Smooth muscle cell (in vitro differentiated cells): ENCODE results near the gene PRDM16. TPM values are rescaled to one million over a fixed set of nuclear protein-coding genes. Genes with fewer than 3 reads are reported as not detected.

Experiments used
- DNase-seq: peaks from one replicate; lab custom pipeline; 2025; ENCODE audit not compliant: unreplicated experiment; lab: John Stamatoyannopoulos, UW
- H2AFZ ChIP-seq: fragments of 200-600 bp; sonication (generic); 2 replicates; pipeline ENCODE4 v1.6.0; 2016; ENCODE audit warnings: antibody characterized with exemption, low read depth, mild to moderate bottlenecking
- H3F3A ChIP-seq: fragments of 200-600 bp; sonication (generic); 2 replicates; pipeline ENCODE4 v1.6.0; 2017; ENCODE audit warnings: antibody characterized with exemption, low read depth
- H3K27ac ChIP-seq: fragments of 200-600 bp; sonication (generic); 2 replicates; pipeline ENCODE4 v1.5.1; 2016; ENCODE audit warnings: low read depth, mild to moderate bottlenecking
- H3K27me3 ChIP-seq: fragments of 200-600 bp; sonication (generic); 2 replicates; pipeline ENCODE4 v1.6.1; 2016; ENCODE audit warnings: low read depth, mild to moderate bottlenecking
- H3K36me3 ChIP-seq: fragments of 200-600 bp; sonication (generic); 2 replicates; pipeline ENCODE4 v1.5.1; 2016; ENCODE audit warnings: low read depth
- H3K4me1 ChIP-seq: fragments of 200-600 bp; sonication (generic); 2 replicates; pipeline ENCODE4 v1.5.1; 2016; ENCODE audit warnings: low read depth
- H3K4me2 ChIP-seq: fragments of 200-600 bp; sonication (generic); 2 replicates; pipeline ENCODE4 v1.6.0; 2016; ENCODE audit warnings: mild to moderate bottlenecking
- H3K4me3 ChIP-seq: fragments of 200-600 bp; sonication (generic); 2 replicates; pipeline ENCODE4 v1.5.1; 2016; ENCODE audit warnings: mild to moderate bottlenecking
- H3K79me2 ChIP-seq: fragments of 200-600 bp; sonication (generic); 2 replicates; pipeline ENCODE4 v1.6.0; 2016; ENCODE audit warnings: low read depth, mild to moderate bottlenecking
- H3K9ac ChIP-seq: fragments of 200-600 bp; sonication (generic); 2 replicates; pipeline ENCODE4 v1.6.0; 2016; ENCODE audit warnings: low read depth
- H3K9me3 ChIP-seq: fragments of 200-600 bp; sonication (generic); replicated peaks from 2 replicates; pipeline ENCODE4 v1.5.1; 2016; ENCODE audit warnings: low read depth
- H4K20me1 ChIP-seq: fragments of 200-600 bp; sonication (generic); 2 replicates; pipeline ENCODE4 v1.6.0; 2016; ENCODE audit warnings: low read depth
- WGBS: methylation state at CpG from one replicate; pipeline ENCODE4 v1.1.7; 2016; ENCODE audit warnings: low lambda C conversion rate; 5-methylcytosine and 5-hydroxymethylcytosine counted together
- polyA plus RNA-seq: library from polyadenylated mRNA; unstranded; fragments of >200 nt; fragmentation: Nextera tagmentation; extraction: Ambion mirVana; gene quantifications from 2 replicates; pipeline ENCODE4 v1.2.1, GENCODE V29; 2016
- total RNA-seq: library from RNA; depleted of rRNA; stranded (reverse); fragments of >200 nt; gene quantifications from 2 replicates; pipeline ENCODE4 v1.2.3, GENCODE V29; 2014
- TF ChIP-seq, protein P1 (sequence below): fragments of 200-600 bp; sonication (generic); IDR thresholded peaks from 2 replicates; pipeline ENCODE4 v1.5.1; 2017; ENCODE audit warnings: borderline replicate concordance, mild to moderate bottlenecking, antibody characterized with exemption; ENCODE audit not compliant: insufficient read depth, poor library complexity, severe bottlenecking

PRDM16 gene
- total and polyA plus RNA-seq, 2 experiments from 2014 or later: 0.72 to 1.3 TPM

GRCh38 chr1:3465091-3465934, 396.3 kb downstream of the PRDM16 start:
- Histone ChIP-seq H3K27me3 (no peaks in the 10 kb centered on the region), H3K9ac (no peak overlapping the region), H3K27ac (no peak overlapping the region), H3K9me3 (no peaks in the 10 kb centered on the region), H3K4me2 (no peak overlapping the region), H3K36me3 (no peaks in the 10 kb centered on the region), H3K4me1 (peaks cover 4% of the 10 kb centered on the region), H2AFZ (no peak overlapping the region), H3F3A (no peaks in the 10 kb centered on the region), H3K4me3 (no peak overlapping the region), H3K79me2 (no peaks in the 10 kb centered on the region), H4K20me1 (no peaks in the 10 kb centered on the region)
- DNase-seq: no peak
- 92% methylated on average over 17 of the region's 28 CpGs for WGBS
- TF ChIP-seq, protein P1, sequence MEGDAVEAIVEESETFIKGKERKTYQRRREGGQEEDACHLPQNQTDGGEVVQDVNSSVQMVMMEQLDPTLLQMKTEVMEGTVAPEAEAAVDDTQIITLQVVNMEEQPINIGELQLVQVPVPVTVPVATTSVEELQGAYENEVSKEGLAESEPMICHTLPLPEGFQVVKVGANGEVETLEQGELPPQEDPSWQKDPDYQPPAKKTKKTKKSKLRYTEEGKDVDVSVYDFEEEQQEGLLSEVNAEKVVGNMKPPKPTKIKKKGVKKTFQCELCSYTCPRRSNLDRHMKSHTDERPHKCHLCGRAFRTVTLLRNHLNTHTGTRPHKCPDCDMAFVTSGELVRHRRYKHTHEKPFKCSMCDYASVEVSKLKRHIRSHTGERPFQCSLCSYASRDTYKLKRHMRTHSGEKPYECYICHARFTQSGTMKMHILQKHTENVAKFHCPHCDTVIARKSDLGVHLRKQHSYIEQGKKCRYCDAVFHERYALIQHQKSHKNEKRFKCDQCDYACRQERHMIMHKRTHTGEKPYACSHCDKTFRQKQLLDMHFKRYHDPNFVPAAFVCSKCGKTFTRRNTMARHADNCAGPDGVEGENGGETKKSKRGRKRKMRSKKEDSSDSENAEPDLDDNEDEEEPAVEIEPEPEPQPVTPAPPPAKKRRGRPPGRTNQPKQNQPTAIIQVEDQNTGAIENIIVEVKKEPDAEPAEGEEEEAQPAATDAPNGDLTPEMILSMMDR: no peak

GRCh38 chr1:3465935-3466321, 396.9 kb downstream of the PRDM16 start:
- Histone ChIP-seq H3K9ac (no peak overlapping the region), H3K4me2 (no peak overlapping the region), H4K20me1 (no peaks in the 10 kb centered on the region), H3K79me2 (no peaks in the 10 kb centered on the region), H3K4me3 (no peak overlapping the region), H3K27ac (no peak overlapping the region), H3K36me3 (no peaks in the 10 kb centered on the region), H3K4me1 (peaks cover 4% of the 10 kb centered on the region), H2AFZ (no peak overlapping the region), H3K9me3 (no peaks in the 10 kb centered on the region), H3F3A (no peaks in the 10 kb centered on the region), H3K27me3 (no peaks in the 10 kb centered on the region)
- TF ChIP-seq, protein P1: no peak
- no peak for DNase-seq
- WGBS: 94% methylated on average over 17 of the region's 17 CpGs

DNA sequence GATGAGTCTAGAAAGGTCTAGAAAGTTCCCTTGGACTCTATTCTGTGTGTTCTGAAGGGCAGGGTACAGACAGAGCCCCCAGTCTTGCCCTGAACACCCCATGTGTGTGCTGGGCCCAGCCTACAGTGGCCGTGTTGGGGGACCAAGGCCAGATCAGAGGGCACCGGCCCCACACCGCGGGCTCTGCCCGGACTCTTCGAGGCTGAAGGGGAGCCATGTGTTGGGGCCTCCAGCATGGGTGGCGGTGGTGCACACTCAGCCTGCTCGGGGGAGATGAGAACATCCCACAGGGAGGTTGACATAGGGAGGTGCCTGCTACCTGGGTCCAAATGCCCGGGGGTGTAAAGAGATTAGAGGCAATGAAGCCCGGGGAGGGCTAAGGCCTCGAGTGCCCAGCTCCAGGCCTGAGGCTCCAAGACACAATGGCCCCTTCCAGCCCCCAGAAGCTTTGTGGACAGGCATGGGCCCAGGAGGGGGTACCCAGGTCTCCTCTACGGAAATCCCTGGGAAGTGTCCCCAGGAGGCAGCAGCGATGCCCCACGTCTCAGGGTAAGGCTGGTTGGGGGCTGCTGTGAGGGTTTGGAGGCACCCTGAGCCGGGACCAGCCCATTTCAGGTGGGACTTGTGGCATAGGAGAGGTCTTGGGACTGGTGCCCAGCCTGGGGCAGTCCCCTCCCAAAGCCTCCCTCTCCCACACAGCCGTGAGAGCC, 397.5 kb downstream of the PRDM16 start:
- Histone ChIP-seq H3K4me3 (no peak overlapping the region), H3K9me3 (no peaks in the 10 kb centered on the region), H3K4me2 (no peak overlapping the region), H3K9ac (no peak overlapping the region), H2AFZ (no peak overlapping the region), H4K20me1 (no peaks in the 10 kb centered on the region), H3K79me2 (no peaks in the 10 kb centered on the region), H3F3A (no peaks in the 10 kb centered on the region), H3K27ac (no peak overlapping the region), H3K4me1 (peaks cover 8% of the 10 kb centered on the region), H3K27me3 (no peaks in the 10 kb centered on the region), H3K36me3 (no peaks in the 10 kb centered on the region)
- TF ChIP-seq, protein P1: no peak
- WGBS: 97% methylated on average over 16 of the region's 16 CpGs
- DNase-seq: no peak
